Stimulated activated memory B cell treated with anti-CD40 and anti-IgM and Interleukin-4, amounts not matched to agents 10 μg/mL and 1 μg/mL and 100 μg/mL, for 72 hours (primary cell): Measurements from ENCODE around the gene RTKN2.
"Not testable (repeated sequence)": the region's sequence is repeated elsewhere in the genome, so short reads cannot be mapped to it uniquely, and the experiment has no call there.

Experiments used
- ATAC-seq: fragments of 150-1000 bp; cut with Tn5 transposase; 2 replicates; pipeline ENCODE4 v1.10.0; 2021
- H3K27ac Mint-ChIP-seq: one replicate; pipeline ENCODE4 v1.8.0; 2022; ENCODE audit warnings: mild to moderate bottlenecking, mixed read lengths
- H3K27me3 Mint-ChIP-seq: one replicate; pipeline ENCODE4 v1.8.0; 2022; ENCODE audit warnings: mixed read lengths
- H3K36me3 Mint-ChIP-seq: one replicate; pipeline ENCODE4 v1.8.0; 2022; ENCODE audit warnings: mixed read lengths
- H3K4me1 Mint-ChIP-seq: one replicate; pipeline ENCODE4 v1.8.0; 2022; ENCODE audit warnings: mixed read lengths
- H3K4me3 Mint-ChIP-seq: one replicate; pipeline ENCODE4 v1.8.0; 2022; ENCODE audit warnings: mild to moderate bottlenecking, moderate library complexity, mixed read lengths
- H3K9me3 Mint-ChIP-seq: one replicate; pipeline ENCODE4 v1.8.0; 2022; ENCODE audit warnings: mixed read lengths

RTKN2 gene

GRCh38 chr10:62268399-62269114 is at the start of gene RTKN2:
Gene RTKN2, minus strand, starts transcription at chr10:62268844. Its CDS starts 234 bp downstream, at chr10:62268610.
- H3K4me1 Mint-ChIP-seq = peaks cover 18% of the 10 kb centered on the region
- peak within 1 kb of the TSS; percentile 30 for H3K27ac Mint-ChIP-seq
- H3K9me3 Mint-ChIP-seq = no peaks in the 10 kb centered on the region
- ATAC-seq = peak; percentile 92
- H3K36me3 Mint-ChIP-seq = no peaks in the 10 kb centered on the region
- H3K4me3 Mint-ChIP-seq = peak within 1 kb of the TSS; percentile 83
- peaks cover 18% of the 10 kb centered on the region for H3K27me3 Mint-ChIP-seq

GRCh38 chr10:62317257-62317656 is 48.6 kb upstream of the RTKN2 start:
- Mint-ChIP-seq H3K9me3 (no peaks in the 10 kb centered on the region), H3K4me3 (no peak overlapping the region), H3K27me3 (peaks cover 15% of the 10 kb centered on the region), H3K36me3 (no peaks in the 10 kb centered on the region), H3K4me1 (no peaks in the 10 kb centered on the region), H3K27ac (no peak overlapping the region)
- ATAC-seq = no peak

- peaks cover 9% of the 10 kb centered on the region for H3K4me1 Mint-ChIP-seq
- no peak for ATAC-seq
- peaks cover 3% of the 10 kb centered on the region for H3K9me3 Mint-ChIP-seq
- no peak overlapping the region for H3K4me3 Mint-ChIP-seq
- H3K27ac Mint-ChIP-seq = no peak overlapping the region
- peaks cover 12% of the 10 kb centered on the region for H3K27me3 Mint-ChIP-seq
- H3K36me3 Mint-ChIP-seq = no peaks in the 10 kb centered on the region
These were observed 40.6 kb upstream of the RTKN2 start for GRCh38 chr10:62309254-62309653.

GRCh38 chr10:62308101-62308500 is 39.5 kb upstream of the RTKN2 start:
- no peaks in the 10 kb centered on the region for H3K36me3 Mint-ChIP-seq
- no peak overlapping the region for H3K4me3 Mint-ChIP-seq
- H3K4me1 Mint-ChIP-seq = peaks cover 9% of the 10 kb centered on the region
- ATAC-seq = no peak
- H3K27me3 Mint-ChIP-seq = peaks cover 12% of the 10 kb centered on the region
- H3K27ac Mint-ChIP-seq = no peak overlapping the region
- peaks cover 3% of the 10 kb centered on the region for H3K9me3 Mint-ChIP-seq

GRCh38 chr10:62307635-62308034 is 39.0 kb upstream of the RTKN2 start:
- Mint-ChIP-seq H3K4me3 (no peak overlapping the region), H3K27ac (no peak overlapping the region), H3K4me1 (peaks cover 9% of the 10 kb centered on the region), H3K36me3 (no peaks in the 10 kb centered on the region), H3K27me3 (peaks cover 12% of the 10 kb centered on the region), H3K9me3 (peaks cover 3% of the 10 kb centered on the region)
- ATAC-seq = no peak

- Mint-ChIP-seq H3K9me3 (peaks cover 3% of the 10 kb centered on the region), H3K27me3 (peaks cover 12% of the 10 kb centered on the region), H3K4me1 (peaks cover 9% of the 10 kb centered on the region), H3K36me3 (no peaks in the 10 kb centered on the region), H3K4me3 (no peak overlapping the region), H3K27ac (no peak overlapping the region)
- no peak for ATAC-seq
These were observed 38.0 kb upstream of the RTKN2 start for GRCh38 chr10:62306663-62307062.

GRCh38 chr10:62305813-62306212 is 37.2 kb upstream of the RTKN2 start:
- Mint-ChIP-seq H3K27me3 (peaks cover 6% of the 10 kb centered on the region), H3K4me3 (no peak overlapping the region), H3K4me1 (peaks cover 9% of the 10 kb centered on the region), H3K9me3 (peaks cover 5% of the 10 kb centered on the region), H3K36me3 (no peaks in the 10 kb centered on the region), H3K27ac (no peak overlapping the region)
- peak; percentile 31 for ATAC-seq

- Mint-ChIP-seq H3K4me1 (peaks cover 9% of the 10 kb centered on the region), H3K4me3 (no peak overlapping the region), H3K27ac (no peak overlapping the region), H3K9me3 (peaks cover 7% of the 10 kb centered on the region), H3K36me3 (no peaks in the 10 kb centered on the region), H3K27me3 (no peaks in the 10 kb centered on the region)
- no peak for ATAC-seq
These were observed 35.3 kb upstream of the RTKN2 start for GRCh38 chr10:62303922-62304321.

- Mint-ChIP-seq H3K27ac (no peak overlapping the region), H3K4me1 (peaks cover 9% of the 10 kb centered on the region), H3K27me3 (no peaks in the 10 kb centered on the region), H3K4me3 (no peak overlapping the region), H3K36me3 (no peaks in the 10 kb centered on the region), H3K9me3 (peaks cover 7% of the 10 kb centered on the region)
- ATAC-seq = no peak
These were observed 34.1 kb upstream of the RTKN2 start for GRCh38 chr10:62302760-62303159.

- no peak overlapping the region for H3K27ac Mint-ChIP-seq
- no peaks in the 10 kb centered on the region for H3K4me1 Mint-ChIP-seq
- H3K4me3 Mint-ChIP-seq = no peak overlapping the region
- H3K36me3 Mint-ChIP-seq = no peaks in the 10 kb centered on the region
- H3K27me3 Mint-ChIP-seq = no peaks in the 10 kb centered on the region
- H3K9me3 Mint-ChIP-seq = peaks cover 7% of the 10 kb centered on the region
- no peak for ATAC-seq
These were observed 29.2 kb upstream of the RTKN2 start for GRCh38 chr10:62297857-62298256.

- H3K9me3 Mint-ChIP-seq = no peaks in the 10 kb centered on the region
- H3K36me3 Mint-ChIP-seq = no peaks in the 10 kb centered on the region
- H3K27me3 Mint-ChIP-seq = peaks cover 8% of the 10 kb centered on the region
- ATAC-seq = no peak
- no peaks in the 10 kb centered on the region for H3K4me1 Mint-ChIP-seq
- no peak overlapping the region for H3K4me3 Mint-ChIP-seq
- H3K27ac Mint-ChIP-seq = no peak overlapping the region
These were observed 15.6 kb upstream of the RTKN2 start for GRCh38 chr10:62284221-62284620.

- H3K9me3 Mint-ChIP-seq, H3K36me3 Mint-ChIP-seq, H3K27me3 Mint-ChIP-seq, H3K27ac Mint-ChIP-seq, H3K4me3 Mint-ChIP-seq, H3K4me1 Mint-ChIP-seq, ATAC-seq: not testable (repeated sequence)
These were observed 12.7 kb upstream of the RTKN2 start for GRCh38 chr10:62281348-62281747.

GRCh38 chr10:62280392-62280791 is 11.7 kb upstream of the RTKN2 start:
- H3K4me1 Mint-ChIP-seq, H3K27ac Mint-ChIP-seq, H3K36me3 Mint-ChIP-seq, H3K9me3 Mint-ChIP-seq, H3K4me3 Mint-ChIP-seq, ATAC-seq, H3K27me3 Mint-ChIP-seq: not testable (repeated sequence)

GRCh38 chr10:62278441-62278910 is 9.8 kb upstream of the RTKN2 start:
- no peaks in the 10 kb centered on the region for H3K4me1 Mint-ChIP-seq
- peaks cover 9% of the 10 kb centered on the region for H3K27me3 Mint-ChIP-seq
- H3K27ac Mint-ChIP-seq = no peak overlapping the region
- H3K4me3 Mint-ChIP-seq = no peak overlapping the region
- no peak for ATAC-seq
- no peaks in the 10 kb centered on the region for H3K36me3 Mint-ChIP-seq
- H3K9me3 Mint-ChIP-seq = no peaks in the 10 kb centered on the region

GRCh38 chr10:62277971-62278370 is 9.3 kb upstream of the RTKN2 start:
- H3K27me3 Mint-ChIP-seq = peaks cover 9% of the 10 kb centered on the region
- no peaks in the 10 kb centered on the region for H3K9me3 Mint-ChIP-seq
- H3K4me3 Mint-ChIP-seq = no peak overlapping the region
- H3K4me1 Mint-ChIP-seq = no peaks in the 10 kb centered on the region
- ATAC-seq = no peak
- no peaks in the 10 kb centered on the region for H3K36me3 Mint-ChIP-seq
- H3K27ac Mint-ChIP-seq = no peak overlapping the region

- H3K9me3 Mint-ChIP-seq = no peaks in the 10 kb centered on the region
- H3K4me1 Mint-ChIP-seq = peaks cover 13% of the 10 kb centered on the region
- H3K27ac Mint-ChIP-seq = no peak overlapping the region
- H3K4me3 Mint-ChIP-seq = no peak overlapping the region
- peaks cover 18% of the 10 kb centered on the region for H3K27me3 Mint-ChIP-seq
- ATAC-seq = no peak
- H3K36me3 Mint-ChIP-seq = no peaks in the 10 kb centered on the region
These were observed 1.4 kb upstream of the RTKN2 start for GRCh38 chr10:62270020-62270419.
